ENCODE results near the gene MLXIPL. TPM values are rescaled to one million over a fixed set of nuclear protein-coding genes. Genes with fewer than 3 reads are reported as not detected.
"Not testable (repeated sequence)": the region's sequence is repeated elsewhere in the genome, so short reads cannot be mapped to it uniquely, and the experiment has no call there.

Gene MLXIPL
- total RNA-seq, 1 donor from 2014 or later = 1.1 TPM

DNA sequence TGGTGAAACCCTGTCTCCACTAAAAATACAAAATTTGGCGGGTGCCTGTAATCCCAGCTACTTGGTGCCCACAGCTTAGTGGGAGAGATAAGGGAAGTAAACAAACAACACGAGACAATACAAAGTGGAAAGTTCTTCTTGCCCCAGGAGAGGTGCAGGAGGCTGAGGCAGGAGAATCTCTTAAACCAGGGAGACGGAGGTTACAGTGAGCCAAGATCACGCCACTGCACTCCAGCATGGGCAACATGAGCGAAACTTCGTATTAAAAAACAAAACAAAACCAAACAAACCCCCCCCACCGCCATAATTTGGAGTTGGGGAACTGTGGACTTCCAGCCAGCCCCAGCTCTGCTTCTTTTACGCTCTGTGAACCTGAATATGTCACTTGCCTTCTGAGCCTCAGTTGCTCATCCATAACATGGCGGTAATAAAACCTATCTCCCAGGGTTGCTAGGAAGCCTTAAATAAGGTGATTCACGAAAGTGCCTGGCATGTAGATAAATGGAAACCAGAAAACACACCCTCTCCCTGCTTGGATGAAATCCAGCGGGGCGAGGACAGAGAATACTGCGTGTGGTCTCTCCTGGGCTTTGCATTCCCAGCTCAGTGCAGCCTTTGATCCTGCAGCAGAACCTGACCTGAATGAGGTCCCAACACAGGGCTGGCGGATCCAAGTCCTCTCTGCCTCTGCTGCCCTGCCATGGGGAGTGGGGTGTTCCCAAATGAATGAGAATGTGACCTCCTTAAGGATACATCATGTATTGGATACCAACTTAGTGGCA is 10.2 kb downstream of the MLXIPL start:
- peaks cover 15% of the 10 kb centered on the region for H3K27me3 Mint-ChIP-seq (ENCODE audit: low read depth)
- no peaks in the 10 kb centered on the region for H3K9me3 Mint-ChIP-seq
- TF ChIP-seq, protein P1, sequence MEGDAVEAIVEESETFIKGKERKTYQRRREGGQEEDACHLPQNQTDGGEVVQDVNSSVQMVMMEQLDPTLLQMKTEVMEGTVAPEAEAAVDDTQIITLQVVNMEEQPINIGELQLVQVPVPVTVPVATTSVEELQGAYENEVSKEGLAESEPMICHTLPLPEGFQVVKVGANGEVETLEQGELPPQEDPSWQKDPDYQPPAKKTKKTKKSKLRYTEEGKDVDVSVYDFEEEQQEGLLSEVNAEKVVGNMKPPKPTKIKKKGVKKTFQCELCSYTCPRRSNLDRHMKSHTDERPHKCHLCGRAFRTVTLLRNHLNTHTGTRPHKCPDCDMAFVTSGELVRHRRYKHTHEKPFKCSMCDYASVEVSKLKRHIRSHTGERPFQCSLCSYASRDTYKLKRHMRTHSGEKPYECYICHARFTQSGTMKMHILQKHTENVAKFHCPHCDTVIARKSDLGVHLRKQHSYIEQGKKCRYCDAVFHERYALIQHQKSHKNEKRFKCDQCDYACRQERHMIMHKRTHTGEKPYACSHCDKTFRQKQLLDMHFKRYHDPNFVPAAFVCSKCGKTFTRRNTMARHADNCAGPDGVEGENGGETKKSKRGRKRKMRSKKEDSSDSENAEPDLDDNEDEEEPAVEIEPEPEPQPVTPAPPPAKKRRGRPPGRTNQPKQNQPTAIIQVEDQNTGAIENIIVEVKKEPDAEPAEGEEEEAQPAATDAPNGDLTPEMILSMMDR (conservative IDR thresholded peaks at IDR 0.05) = no peak
- no peaks in the 10 kb centered on the region for H3K4me1 Mint-ChIP-seq
- no peaks in the 10 kb centered on the region for H3K36me3 Mint-ChIP-seq (ENCODE audit: low read depth)
- H3K27ac Mint-ChIP-seq (ENCODE audit: unreplicated experiment) = no peak overlapping the region
- no peak for DNase-seq (ENCODE audit: low read depth, low spot score)
- no peak overlapping the region for H3K4me3 Mint-ChIP-seq

DNA sequence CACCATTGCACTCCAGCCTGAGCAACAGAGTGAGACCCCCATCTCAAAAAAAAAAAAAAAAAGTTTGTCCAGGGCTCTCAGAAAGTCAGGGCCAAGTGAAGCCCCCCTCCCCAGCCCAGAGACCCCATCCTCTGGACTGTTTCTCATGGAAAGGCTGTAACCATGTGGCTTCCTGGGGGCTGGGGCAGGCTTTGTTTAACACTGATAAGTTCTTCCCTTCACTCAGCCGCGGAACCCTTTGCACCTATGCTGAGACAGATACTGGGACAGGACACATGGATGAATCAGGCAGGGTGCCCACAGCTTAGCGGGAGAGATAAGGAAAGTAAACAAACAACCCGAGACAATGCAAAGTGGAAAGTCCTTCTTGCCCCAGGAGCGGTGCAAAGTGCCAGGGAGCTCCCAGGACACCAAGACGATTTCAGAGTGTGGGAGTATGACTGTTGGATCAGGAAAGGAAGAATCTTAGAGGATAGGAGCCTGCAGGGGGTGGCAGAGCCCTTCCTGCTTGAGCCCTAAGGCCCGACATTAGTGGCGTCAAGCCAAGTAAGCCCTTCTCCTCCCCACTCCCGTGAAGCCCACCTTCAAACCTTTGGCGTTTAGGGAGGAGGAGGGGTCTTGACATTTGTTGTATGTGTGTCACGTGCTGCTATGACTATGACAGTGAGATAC is 11.6 kb downstream of the MLXIPL start:
- Mint-ChIP-seq H3K9me3 (no peaks in the 10 kb centered on the region), H3K36me3 (ENCODE audit: low read depth) (no peaks in the 10 kb centered on the region), H3K27me3 (ENCODE audit: low read depth) (peaks cover 11% of the 10 kb centered on the region), H3K4me1 (no peaks in the 10 kb centered on the region), H3K27ac (ENCODE audit: unreplicated experiment) (peak overlapping the region; percentile 48), H3K4me3 (no peak overlapping the region)
- TF ChIP-seq, protein P1 (conservative IDR thresholded peaks at IDR 0.05) = no peak
- DNase-seq (ENCODE audit: low read depth, low spot score) = no peak

DNA sequence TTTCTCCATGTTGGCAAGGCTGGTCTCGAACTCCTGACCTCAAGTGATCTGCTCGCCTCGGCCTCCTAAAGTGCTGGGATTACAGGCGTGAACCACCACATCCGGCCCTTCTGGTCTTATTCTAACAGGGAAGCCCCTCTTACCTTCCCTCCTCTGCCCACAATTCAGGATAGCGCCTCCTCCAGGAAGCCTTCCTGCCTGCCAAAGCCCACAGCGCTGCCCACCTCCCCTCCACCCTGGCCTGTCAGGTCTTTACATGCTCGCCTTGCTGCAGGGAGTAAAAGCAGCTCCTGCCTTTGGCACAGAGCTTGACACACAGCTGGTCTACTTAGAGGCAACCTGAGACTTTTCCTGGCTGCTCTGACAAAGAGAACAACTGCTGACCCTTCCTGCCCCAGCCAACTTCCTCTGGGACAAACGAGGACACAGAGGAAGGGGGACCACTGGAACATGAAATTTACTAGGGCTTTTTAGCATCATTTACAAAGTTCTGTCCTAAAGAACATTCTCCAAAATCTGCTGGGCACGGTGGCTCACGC is 13.2 kb downstream of the MLXIPL start:
- TF ChIP-seq, protein P1 (conservative IDR thresholded peaks at IDR 0.05) = no peak
- Mint-ChIP-seq H3K4me1 (no peaks in the 10 kb centered on the region), H3K27ac (ENCODE audit: unreplicated experiment) (no peak overlapping the region), H3K9me3 (no peaks in the 10 kb centered on the region), H3K27me3 (ENCODE audit: low read depth) (peaks cover 17% of the 10 kb centered on the region), H3K4me3 (no peak overlapping the region), H3K36me3 (ENCODE audit: low read depth) (no peaks in the 10 kb centered on the region)
- DNase-seq (ENCODE audit: low read depth, low spot score) = no peak

DNA sequence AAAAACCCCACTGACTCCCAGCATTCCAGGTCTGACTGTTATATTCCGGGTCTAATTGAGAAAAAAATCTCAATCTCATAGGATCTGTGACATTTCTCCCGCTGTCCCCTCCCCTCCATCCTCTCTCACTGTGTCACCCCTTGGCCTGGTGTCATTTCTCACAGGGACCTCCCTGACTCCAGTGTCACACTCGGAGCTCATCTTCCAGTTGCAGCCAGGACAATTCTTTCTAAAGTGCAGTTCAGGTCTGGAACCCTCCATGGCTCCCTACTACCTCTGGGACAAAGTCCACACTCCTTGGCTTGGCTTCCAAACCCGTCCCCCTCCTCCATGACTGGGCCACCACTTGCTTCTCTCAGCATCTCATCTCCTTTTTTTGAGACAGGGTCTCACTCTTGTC is 14.2 kb downstream of the MLXIPL start:
- TF ChIP-seq, protein P1 (conservative IDR thresholded peaks at IDR 0.05) = no peak
- no peak overlapping the region for H3K4me3 Mint-ChIP-seq
- peaks cover 19% of the 10 kb centered on the region for H3K27me3 Mint-ChIP-seq (ENCODE audit: low read depth)
- no peak for DNase-seq (ENCODE audit: low read depth, low spot score)
- H3K4me1 Mint-ChIP-seq = no peaks in the 10 kb centered on the region
- H3K27ac Mint-ChIP-seq (ENCODE audit: unreplicated experiment) = no peak overlapping the region
- no peaks in the 10 kb centered on the region for H3K36me3 Mint-ChIP-seq (ENCODE audit: low read depth)
- no peaks in the 10 kb centered on the region for H3K9me3 Mint-ChIP-seq

DNA sequence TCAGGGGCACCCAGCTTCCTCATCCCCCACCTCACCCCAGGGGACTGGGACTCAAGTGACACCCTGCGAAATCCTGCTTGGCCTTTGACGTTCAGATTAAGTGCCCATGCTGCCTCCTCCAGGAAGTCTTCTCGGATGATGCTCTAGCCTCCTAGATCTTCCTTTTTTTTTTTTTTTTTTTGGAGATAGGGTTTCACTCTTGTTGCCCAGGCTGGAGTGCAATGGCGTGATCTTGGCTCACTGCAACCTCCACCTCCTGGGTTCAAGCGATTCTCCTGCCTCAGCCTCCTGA is 16.7 kb downstream of the MLXIPL start:
- H3K27ac Mint-ChIP-seq (ENCODE audit: unreplicated experiment); DNase-seq (ENCODE audit: low read depth, low spot score); H3K4me1 Mint-ChIP-seq; H3K36me3 Mint-ChIP-seq (ENCODE audit: low read depth); H3K9me3 Mint-ChIP-seq; H3K4me3 Mint-ChIP-seq; H3K27me3 Mint-ChIP-seq (ENCODE audit: low read depth): not testable (repeated sequence)

All from neural crest cell (in vitro differentiated cells).